Measurements from ENCODE around the gene RTP5. TPM values are rescaled to one million over a fixed set of nuclear protein-coding genes. Genes with fewer than 3 reads are reported as not detected.

Gene RTP5
- total and polyA plus RNA-seq, 8 donors, result 0.10 to 0.43 TPM; not detected in 6

GRCh38 chr2:241853651-241854341 lies 15.7 kb upstream of the RTP5 start:
- DNase-seq, result no peak
- H3K27me3 ChIP-seq, result peaks cover 0 to 37% (median 0%) of the 10 kb centered on the region in 3 donors
- H3K27ac ChIP-seq, result no peak overlapping the region
- intact Hi-C loops (cut with DNase I; ENCODE audit: low total_unique reads), result no loop called here
- no peaks in the 10 kb centered on the region for H3K9me3 ChIP-seq
- WGBS, 5 donors, result 77 to 82% (median 81%) methylated on average over 17 to 27 of the region's 27 CpGs
- no peak overlapping the region for H3K4me3 ChIP-seq
- H3K4me1 ChIP-seq, result peaks cover 0 to 13% (median 6%) of the 10 kb centered on the region in 4 donors
- H3K36me3 ChIP-seq, result no peaks in the 10 kb centered on the region
- TF ChIP-seq POLR2AphosphoS5 (IDR thresholded peaks at IDR 0.05), result no peak
- TF ChIP-seq, protein P1, sequence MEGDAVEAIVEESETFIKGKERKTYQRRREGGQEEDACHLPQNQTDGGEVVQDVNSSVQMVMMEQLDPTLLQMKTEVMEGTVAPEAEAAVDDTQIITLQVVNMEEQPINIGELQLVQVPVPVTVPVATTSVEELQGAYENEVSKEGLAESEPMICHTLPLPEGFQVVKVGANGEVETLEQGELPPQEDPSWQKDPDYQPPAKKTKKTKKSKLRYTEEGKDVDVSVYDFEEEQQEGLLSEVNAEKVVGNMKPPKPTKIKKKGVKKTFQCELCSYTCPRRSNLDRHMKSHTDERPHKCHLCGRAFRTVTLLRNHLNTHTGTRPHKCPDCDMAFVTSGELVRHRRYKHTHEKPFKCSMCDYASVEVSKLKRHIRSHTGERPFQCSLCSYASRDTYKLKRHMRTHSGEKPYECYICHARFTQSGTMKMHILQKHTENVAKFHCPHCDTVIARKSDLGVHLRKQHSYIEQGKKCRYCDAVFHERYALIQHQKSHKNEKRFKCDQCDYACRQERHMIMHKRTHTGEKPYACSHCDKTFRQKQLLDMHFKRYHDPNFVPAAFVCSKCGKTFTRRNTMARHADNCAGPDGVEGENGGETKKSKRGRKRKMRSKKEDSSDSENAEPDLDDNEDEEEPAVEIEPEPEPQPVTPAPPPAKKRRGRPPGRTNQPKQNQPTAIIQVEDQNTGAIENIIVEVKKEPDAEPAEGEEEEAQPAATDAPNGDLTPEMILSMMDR (IDR thresholded peaks at IDR 0.05), result no peak
- TF ChIP-seq POLR2A (IDR thresholded peaks at IDR 0.05), result no peak
- no peak for TF ChIP-seq EP300 (IDR thresholded peaks at IDR 0.05)

DNA sequence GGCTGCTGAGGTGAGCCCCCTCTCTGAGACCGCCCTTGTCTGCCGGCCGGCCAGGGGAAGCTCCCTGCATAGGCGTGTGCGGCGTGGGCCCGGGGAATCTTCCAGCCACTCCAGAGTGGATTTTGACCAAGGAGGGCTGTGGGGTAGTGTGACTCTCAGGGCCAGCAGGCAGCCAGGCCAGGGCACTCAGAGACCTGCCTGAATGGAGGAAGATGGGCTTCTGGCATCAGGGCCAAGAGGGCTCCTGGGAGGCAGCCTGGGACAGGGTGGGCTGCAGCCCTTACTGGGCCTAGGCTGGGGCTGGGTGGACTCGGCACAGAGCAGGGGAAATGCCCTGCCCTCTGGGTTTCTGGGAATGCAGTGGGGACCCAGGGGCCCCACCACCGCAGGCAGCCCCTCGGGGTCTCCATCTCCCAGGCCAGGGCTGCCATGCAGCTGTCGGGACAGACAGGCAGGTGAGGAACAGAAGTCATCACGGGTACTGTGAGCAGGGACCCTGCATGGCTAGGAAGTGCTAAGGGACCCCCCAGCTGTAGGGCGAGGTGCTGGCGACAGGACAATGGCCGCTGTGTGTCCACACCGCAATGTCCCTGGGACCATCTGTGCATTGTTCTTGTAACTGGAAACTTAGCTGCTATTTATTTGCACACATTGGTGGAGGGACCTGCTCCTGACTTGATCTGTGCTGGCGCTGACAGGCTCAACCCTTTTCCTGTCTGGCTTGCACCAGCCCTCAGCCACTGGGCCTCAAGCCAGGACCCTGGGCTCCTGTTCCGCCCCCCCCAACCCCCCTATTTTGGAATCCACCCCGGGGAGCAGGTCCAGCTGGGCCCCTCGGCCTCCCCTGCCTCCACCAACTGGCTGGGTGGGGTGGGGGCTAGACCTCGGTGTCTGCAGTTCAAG lies 14.9 kb upstream of the RTP5 start:
- no peaks in the 10 kb centered on the region for H3K36me3 ChIP-seq
- no peak for DNase-seq
- peaks cover 0 to 40% (median 0%) of the 10 kb centered on the region in 3 donors for H3K27me3 ChIP-seq
- no peaks in the 10 kb centered on the region for H3K9me3 ChIP-seq
- whole genome bisulfite sequencing, 5 donors, result 52 to 61% (median 57%) methylated on average over 8 to 21 of the region's 21 CpGs
- intact Hi-C loops (cut with DNase I; ENCODE audit: low total_unique reads), result no loop called here
- no peak overlapping the region for H3K4me3 ChIP-seq
- H3K4me1 ChIP-seq, result peaks cover 2 to 21% (median 14%) of the 10 kb centered on the region in 4 donors
- TF ChIP-seq, protein P1 (IDR thresholded peaks at IDR 0.05), result no peak
- no peak for TF ChIP-seq EP300 (IDR thresholded peaks at IDR 0.05)
- TF ChIP-seq POLR2A (IDR thresholded peaks at IDR 0.05), result no peak
- no peak for TF ChIP-seq POLR2AphosphoS5 (IDR thresholded peaks at IDR 0.05)
- H3K27ac ChIP-seq, result no peak overlapping the region

GRCh38 chr2:241855245-241855887 lies 14.2 kb upstream of the RTP5 start:
- Histone ChIP-seq H3K4me3 (no peak overlapping the region), H3K9me3 (no peaks in the 10 kb centered on the region), H3K27ac (no peak overlapping the region), H3K4me1 (peaks cover 7 to 29% (median 20%) of the 10 kb centered on the region in 4 donors), H3K36me3 (no peaks in the 10 kb centered on the region), H3K27me3 (peaks cover 0 to 40% (median 0%) of the 10 kb centered on the region in 3 donors)
- intact Hi-C loops (cut with DNase I; ENCODE audit: low total_unique reads), result no loop called here
- no peak for TF ChIP-seq POLR2AphosphoS5 (IDR thresholded peaks at IDR 0.05)
- TF ChIP-seq, protein P1 (IDR thresholded peaks at IDR 0.05), result no peak
- TF ChIP-seq POLR2A (IDR thresholded peaks at IDR 0.05), result no peak
- TF ChIP-seq EP300 (IDR thresholded peaks at IDR 0.05), result no peak
- 75 to 82% (median 79%) methylated on average over 11 to 18 of the region's 18 CpGs for WGBS, 5 donors
- no peak for DNase-seq

GRCh38 chr2:241855888-241856422 lies 13.6 kb upstream of the RTP5 start:
- no peak for TF ChIP-seq EP300 (IDR thresholded peaks at IDR 0.05)
- TF ChIP-seq POLR2A (IDR thresholded peaks at IDR 0.05), result no peak
- TF ChIP-seq, protein P1 (IDR thresholded peaks at IDR 0.05), result no peak
- no peak for TF ChIP-seq POLR2AphosphoS5 (IDR thresholded peaks at IDR 0.05)
- no peak for DNase-seq

More at GRCh38 chr2:241855888-241856422, 13.6 kb upstream of the RTP5 start:
- H3K36me3 ChIP-seq, result no peaks in the 10 kb centered on the region
- WGBS, 5 donors, result 75 to 83% (median 80%) methylated on average over 19 to 20 of the region's 20 CpGs
- H3K27me3 ChIP-seq, result peaks cover 0 to 43% (median 3%) of the 10 kb centered on the region in 3 donors
- H3K4me3 ChIP-seq, result no peak overlapping the region
- H3K27ac ChIP-seq, result no peak overlapping the region
- peaks cover 7 to 32% (median 21%) of the 10 kb centered on the region in 4 donors for H3K4me1 ChIP-seq
- intact Hi-C loops (cut with DNase I; ENCODE audit: low total_unique reads), result no loop called here
- no peaks in the 10 kb centered on the region for H3K9me3 ChIP-seq
